ENCODE data around the gene LY6G6F. TPM values are rescaled to one million over a fixed set of nuclear protein-coding genes. Genes with fewer than 3 reads are reported as not detected.
A peak's percentile ranks its signal among the peaks of the same experiment; 100 is the strongest.

Gene LY6G6F
- total and polyA plus RNA-seq, 2 of the 13 experiments (the other 11 are each of a cell fraction or from before 2014, with no cell fraction given) = not detected

- peak; percentile 88 for TF ChIP-seq SNAPC4 (CRISPR knock-in tag; IDR thresholded peaks at IDR 0.05)
- TF ChIP-seq PITX1 (CRISPR knock-in tag; IDR thresholded peaks at IDR 0.05) = peak; percentile 54
- 0 out of 2 replicates have a peak, but pooled peaks have one; percentile 13 for TF ChIP-seq ZBTB42 (CRISPR knock-in tag; IDR thresholded peaks at IDR 0.05)
- TF ChIP-seq ZFYVE20 (CRISPR knock-in tag; IDR thresholded peaks at IDR 0.05; ENCODE audit: borderline replicate concordance, low read depth) = no peak
- 0 out of 2 replicates have a peak, but pooled peaks have one; percentile 32 for TF ChIP-seq ZNF792 (CRISPR knock-in tag; IDR thresholded peaks at IDR 0.05)
- peak; percentile 82 for TF ChIP-seq MYPOP (CRISPR knock-in tag; IDR thresholded peaks at IDR 0.05)
- TF ChIP-seq HDAC1 (CRISPR knock-in tag; IDR thresholded peaks at IDR 0.05) = peak; percentile 86
- TF ChIP-seq PLRG1 (conservative IDR thresholded peaks at IDR 0.05) = no peak
- no peak for TF ChIP-seq HCFC1 (IDR thresholded peaks at IDR 0.05; ENCODE audit: low read depth, low read length)
- TF ChIP-seq ZNF713 (CRISPR knock-in tag; IDR thresholded peaks at IDR 0.05) = 0 out of 2 replicates have a peak, but pooled peaks have one; percentile 50
- TF ChIP-seq MEIS2 (CRISPR knock-in tag; IDR thresholded peaks at IDR 0.05) = peak; percentile 72; the same call in 1 of the 2 replicates
- peak; percentile 86 for TF ChIP-seq ZNF615 (CRISPR knock-in tag; IDR thresholded peaks at IDR 0.05; ENCODE audit: borderline replicate concordance)
- no peak; the same call in 1 of the 2 replicates for TF ChIP-seq JUN (CRISPR knock-in tag; IDR thresholded peaks at IDR 0.05)
- TF ChIP-seq ZNF512 (CRISPR knock-in tag; IDR thresholded peaks at IDR 0.05) = peak; percentile 64; the same call in 1 of the 2 replicates
- no peak for TF ChIP-seq NFAT5 (CRISPR knock-in tag; IDR thresholded peaks at IDR 0.05)
- TF ChIP-seq ZNF776 (CRISPR knock-in tag; IDR thresholded peaks at IDR 0.05) = no peak
Observed at GRCh38 chr6:31702819-31703716, 3.6 kb upstream of the LY6G6F start, which contains the start of gene ABHD16A (continued).
